Sigmoid colon (tissue), 4 donors: ENCODE data around the gene SLC35A4.

ENCODE experiments used
- EP300 ChIP-seq, 4 donors: sonication (generic); formaldehyde crosslinking; IDR thresholded peaks; one replicate each; pipeline ENCODE4 v1.6.1; 2017; ENCODE audit warnings: antibody characterized with exemption in 4 of 4
- POLR2A ChIP-seq, 2 donors: fragments of 450-650 bp; IDR thresholded peaks; one replicate each; pipeline ENCODE4 v1.6.1; 2016; ENCODE audit warnings: antibody characterized with exemption in 2 of 2, mild to moderate bottlenecking in 2 of 2, moderate library complexity in 2 of 2
- TF ChIP-seq, protein P1 (sequence below), 4 experiments: fragments of 450-650 bp in 3 of 4; fragments of 200-600 bp in 1 of 4; IDR thresholded peaks; one replicate each; pipeline ENCODE4 v1.5.1; 2016 to 2019; ENCODE audit warnings: antibody characterized with exemption in 4 of 4, mild to moderate bottlenecking in 3 of 4, moderate library complexity in 2 of 4

- TF ChIP-seq, protein P1, sequence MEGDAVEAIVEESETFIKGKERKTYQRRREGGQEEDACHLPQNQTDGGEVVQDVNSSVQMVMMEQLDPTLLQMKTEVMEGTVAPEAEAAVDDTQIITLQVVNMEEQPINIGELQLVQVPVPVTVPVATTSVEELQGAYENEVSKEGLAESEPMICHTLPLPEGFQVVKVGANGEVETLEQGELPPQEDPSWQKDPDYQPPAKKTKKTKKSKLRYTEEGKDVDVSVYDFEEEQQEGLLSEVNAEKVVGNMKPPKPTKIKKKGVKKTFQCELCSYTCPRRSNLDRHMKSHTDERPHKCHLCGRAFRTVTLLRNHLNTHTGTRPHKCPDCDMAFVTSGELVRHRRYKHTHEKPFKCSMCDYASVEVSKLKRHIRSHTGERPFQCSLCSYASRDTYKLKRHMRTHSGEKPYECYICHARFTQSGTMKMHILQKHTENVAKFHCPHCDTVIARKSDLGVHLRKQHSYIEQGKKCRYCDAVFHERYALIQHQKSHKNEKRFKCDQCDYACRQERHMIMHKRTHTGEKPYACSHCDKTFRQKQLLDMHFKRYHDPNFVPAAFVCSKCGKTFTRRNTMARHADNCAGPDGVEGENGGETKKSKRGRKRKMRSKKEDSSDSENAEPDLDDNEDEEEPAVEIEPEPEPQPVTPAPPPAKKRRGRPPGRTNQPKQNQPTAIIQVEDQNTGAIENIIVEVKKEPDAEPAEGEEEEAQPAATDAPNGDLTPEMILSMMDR (IDR thresholded peaks at IDR 0.05): no peak
- no peak for TF ChIP-seq POLR2A (IDR thresholded peaks at IDR 0.05)
- no peak for TF ChIP-seq EP300 (IDR thresholded peaks at IDR 0.05)
Measured at GRCh38 chr5:140551872-140552271, 12.8 kb upstream of the SLC35A4 start.
